ENCODE data around the gene TENM4.

Gene TENM4

DNA sequence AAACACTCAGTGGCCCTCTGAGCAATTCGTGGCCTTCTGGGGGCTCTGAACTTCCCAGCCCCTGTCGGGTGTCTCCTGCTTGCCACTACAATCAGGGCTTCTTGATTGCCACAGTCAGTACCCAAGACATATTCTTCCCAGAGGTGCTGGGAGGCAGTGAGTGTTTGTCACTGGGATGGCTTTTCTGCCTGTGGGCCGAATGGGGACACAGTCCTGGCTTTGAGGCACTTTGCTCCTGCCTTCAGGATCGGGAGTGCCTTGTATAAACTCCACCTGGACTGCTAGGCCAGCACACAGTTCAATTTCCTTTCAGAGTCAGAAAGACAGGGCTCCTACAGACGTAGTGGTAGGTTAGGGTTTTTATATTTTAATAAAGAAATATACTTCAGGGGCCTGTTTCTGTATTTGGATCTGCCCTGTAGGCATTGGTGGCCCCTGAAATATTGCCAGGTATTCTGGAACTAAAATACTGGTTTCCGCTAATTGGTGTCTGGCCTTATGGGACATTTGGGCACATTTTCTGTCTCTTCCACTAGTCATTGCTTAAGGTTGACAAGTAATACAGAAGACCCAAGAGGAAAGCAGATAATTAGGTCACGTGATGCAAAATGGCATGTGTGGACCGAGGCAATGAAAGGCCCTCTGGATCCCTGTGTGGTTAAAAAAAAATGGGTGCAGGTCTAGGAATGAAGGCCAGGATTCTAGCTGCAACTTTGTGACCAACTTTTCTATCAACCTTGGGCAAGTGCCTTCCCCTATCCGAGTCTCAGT is 767.8 kb downstream of the TENM4 start:
- TF ChIP-seq BACH2 (CRISPR knock-in tag; IDR thresholded peaks at IDR 0.05; ENCODE audit: borderline replicate concordance) (no peak), GLIS3 (CRISPR knock-in tag; IDR thresholded peaks at IDR 0.05) (no peak), POU6F1 (CRISPR knock-in tag; IDR thresholded peaks at IDR 0.05; ENCODE audit: borderline replicate concordance, low read depth) (no peak), ESRRG (CRISPR knock-in tag; IDR thresholded peaks at IDR 0.05) (no peak), SNAI2 (CRISPR knock-in tag; IDR thresholded peaks at IDR 0.05) (no peak), ZNF8 (CRISPR knock-in tag; IDR thresholded peaks at IDR 0.05) (no peak), RARB (CRISPR knock-in tag; IDR thresholded peaks at IDR 0.05) (no peak), ZNF70 (CRISPR knock-in tag; IDR thresholded peaks at IDR 0.05) (no peak), PPARA (CRISPR knock-in tag; IDR thresholded peaks at IDR 0.05; ENCODE audit: borderline replicate concordance) (no peak), CREB5 (CRISPR knock-in tag; IDR thresholded peaks at IDR 0.05; ENCODE audit: low read depth) (no peak), PATZ1 (CRISPR knock-in tag; IDR thresholded peaks at IDR 0.05; ENCODE audit: borderline replicate concordance) (no peak), OSR1 (CRISPR knock-in tag; IDR thresholded peaks at IDR 0.05) (no peak)
- TF ChIP-seq, protein P1, sequence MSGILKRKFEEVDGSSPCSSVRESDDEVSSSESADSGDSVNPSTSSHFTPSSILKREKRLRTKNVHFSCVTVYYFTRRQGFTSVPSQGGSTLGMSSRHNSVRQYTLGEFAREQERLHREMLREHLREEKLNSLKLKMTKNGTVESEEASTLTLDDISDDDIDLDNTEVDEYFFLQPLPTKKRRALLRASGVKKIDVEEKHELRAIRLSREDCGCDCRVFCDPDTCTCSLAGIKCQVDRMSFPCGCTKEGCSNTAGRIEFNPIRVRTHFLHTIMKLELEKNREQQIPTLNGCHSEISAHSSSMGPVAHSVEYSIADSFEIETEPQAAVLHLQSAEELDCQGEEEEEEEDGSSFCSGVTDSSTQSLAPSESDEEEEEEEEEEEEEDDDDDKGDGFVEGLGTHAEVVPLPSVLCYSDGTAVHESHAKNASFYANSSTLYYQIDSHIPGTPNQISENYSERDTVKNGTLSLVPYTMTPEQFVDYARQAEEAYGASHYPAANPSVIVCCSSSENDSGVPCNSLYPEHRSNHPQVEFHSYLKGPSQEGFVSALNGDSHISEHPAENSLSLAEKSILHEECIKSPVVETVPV (CRISPR knock-in tag; IDR thresholded peaks at IDR 0.05): no peak
- no peak for ATAC-seq

GRCh38 chr11:78669249-78669648 is 771.6 kb downstream of the TENM4 start:
- TF ChIP-seq ZFP30 (CRISPR knock-in tag; IDR thresholded peaks at IDR 0.05) (no peak), CSDC2 (CRISPR knock-in tag; IDR thresholded peaks at IDR 0.05) (no peak), PPARA (CRISPR knock-in tag; IDR thresholded peaks at IDR 0.05; ENCODE audit: borderline replicate concordance) (no peak), ZNF565 (CRISPR knock-in tag; conservative IDR thresholded peaks at IDR 0.05; ENCODE audit: low read depth) (no peak), ZNF8 (CRISPR knock-in tag; IDR thresholded peaks at IDR 0.05) (no peak), ZNF70 (CRISPR knock-in tag; IDR thresholded peaks at IDR 0.05) (no peak), RARB (CRISPR knock-in tag; IDR thresholded peaks at IDR 0.05) (no peak), OSR1 (CRISPR knock-in tag; IDR thresholded peaks at IDR 0.05) (no peak), PATZ1 (CRISPR knock-in tag; IDR thresholded peaks at IDR 0.05; ENCODE audit: borderline replicate concordance) (no peak), ISL1 (CRISPR knock-in tag; IDR thresholded peaks at IDR 0.05) (no peak), TCF4 (CRISPR knock-in tag; IDR thresholded peaks at IDR 0.05; ENCODE audit: borderline replicate concordance) (no peak), POU6F1 (CRISPR knock-in tag; IDR thresholded peaks at IDR 0.05; ENCODE audit: borderline replicate concordance, low read depth) (no peak), CREB5 (CRISPR knock-in tag; IDR thresholded peaks at IDR 0.05; ENCODE audit: low read depth) (no peak), ZC3H10 (CRISPR knock-in tag; IDR thresholded peaks at IDR 0.05) (no peak), ZFP3 (CRISPR knock-in tag; IDR thresholded peaks at IDR 0.05) (no peak)
- TF ChIP-seq, protein P2, sequence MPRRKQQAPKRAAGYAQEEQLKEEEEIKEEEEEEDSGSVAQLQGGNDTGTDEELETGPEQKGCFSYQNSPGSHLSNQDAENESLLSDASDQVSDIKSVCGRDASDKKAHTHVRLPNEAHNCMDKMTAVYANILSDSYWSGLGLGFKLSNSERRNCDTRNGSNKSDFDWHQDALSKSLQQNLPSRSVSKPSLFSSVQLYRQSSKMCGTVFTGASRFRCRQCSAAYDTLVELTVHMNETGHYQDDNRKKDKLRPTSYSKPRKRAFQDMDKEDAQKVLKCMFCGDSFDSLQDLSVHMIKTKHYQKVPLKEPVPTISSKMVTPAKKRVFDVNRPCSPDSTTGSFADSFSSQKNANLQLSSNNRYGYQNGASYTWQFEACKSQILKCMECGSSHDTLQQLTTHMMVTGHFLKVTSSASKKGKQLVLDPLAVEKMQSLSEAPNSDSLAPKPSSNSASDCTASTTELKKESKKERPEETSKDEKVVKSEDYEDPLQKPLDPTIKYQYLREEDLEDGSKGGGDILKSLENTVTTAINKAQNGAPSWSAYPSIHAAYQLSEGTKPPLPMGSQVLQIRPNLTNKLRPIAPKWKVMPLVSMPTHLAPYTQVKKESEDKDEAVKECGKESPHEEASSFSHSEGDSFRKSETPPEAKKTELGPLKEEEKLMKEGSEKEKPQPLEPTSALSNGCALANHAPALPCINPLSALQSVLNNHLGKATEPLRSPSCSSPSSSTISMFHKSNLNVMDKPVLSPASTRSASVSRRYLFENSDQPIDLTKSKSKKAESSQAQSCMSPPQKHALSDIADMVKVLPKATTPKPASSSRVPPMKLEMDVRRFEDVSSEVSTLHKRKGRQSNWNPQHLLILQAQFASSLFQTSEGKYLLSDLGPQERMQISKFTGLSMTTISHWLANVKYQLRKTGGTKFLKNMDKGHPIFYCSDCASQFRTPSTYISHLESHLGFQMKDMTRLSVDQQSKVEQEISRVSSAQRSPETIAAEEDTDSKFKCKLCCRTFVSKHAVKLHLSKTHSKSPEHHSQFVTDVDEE (CRISPR knock-in tag; IDR thresholded peaks at IDR 0.05): no peak
- no peak for ATAC-seq
